ENCODE data around the gene PLA2R1. TPM values are rescaled to one million over a fixed set of nuclear protein-coding genes. Genes with fewer than 3 reads are reported as not detected.

PLA2R1 gene
- total RNA-seq, 1 experiment from 2014 or later, result 0.37 TPM

DNA sequence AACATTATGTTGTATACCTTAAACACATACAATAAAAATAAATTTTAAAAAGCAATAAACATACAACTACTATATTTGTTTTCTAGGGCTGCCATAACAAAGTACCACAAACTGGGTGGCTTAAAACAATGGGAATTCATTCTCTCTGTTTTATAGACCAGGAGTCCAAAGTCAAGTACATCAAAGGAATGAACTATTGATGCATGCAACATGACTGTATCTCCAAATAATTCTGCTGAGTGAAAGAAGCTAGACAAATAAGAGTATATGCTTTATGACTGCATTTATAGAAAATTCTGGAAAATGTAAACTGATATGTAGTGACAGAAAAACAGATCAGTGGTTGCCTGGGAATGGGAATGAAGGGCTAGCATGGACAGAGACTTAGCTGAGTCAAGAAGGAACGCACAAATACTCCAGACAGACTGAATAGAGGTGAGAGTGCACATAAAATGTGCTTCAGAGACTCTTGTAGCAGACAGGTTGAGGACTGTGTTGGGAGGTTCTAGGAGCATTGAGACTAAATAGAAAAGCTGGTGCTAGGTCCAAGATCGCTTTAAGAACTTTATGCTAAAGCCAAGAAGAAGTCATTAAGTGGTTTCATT lies 11.0 kb upstream of the PLA2R1 start:
- in situ Hi-C loops (cut with HindIII; ENCODE audit: low pct_unique_long_range_greater_than_20kb, low sequenced_read_pairs), result no loop called here
- no peak for DNase-seq (ENCODE audit: low read depth)

DNA sequence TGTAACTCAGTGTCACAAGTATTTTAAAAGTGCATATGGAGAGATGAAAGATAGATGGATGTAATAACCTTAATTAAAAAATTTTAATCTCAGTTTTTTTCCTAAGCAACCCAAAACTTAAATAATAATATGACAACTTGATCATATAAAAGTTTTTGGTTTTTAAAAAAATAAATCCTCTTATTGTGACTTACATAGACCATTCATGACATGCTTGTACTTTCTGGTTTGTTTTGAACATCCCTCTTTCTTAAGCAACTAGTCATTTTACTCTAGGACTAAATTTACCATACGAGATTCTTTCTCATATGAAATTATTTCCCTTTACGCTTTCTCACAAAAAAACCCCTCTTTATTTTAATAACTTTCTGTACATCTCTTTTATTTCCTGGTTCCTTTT lies 6.5 kb upstream of the PLA2R1 start:
- DNase-seq (ENCODE audit: low read depth), result no peak
- in situ Hi-C loops (cut with HindIII; ENCODE audit: low pct_unique_long_range_greater_than_20kb, low sequenced_read_pairs), result no loop called here

DNA sequence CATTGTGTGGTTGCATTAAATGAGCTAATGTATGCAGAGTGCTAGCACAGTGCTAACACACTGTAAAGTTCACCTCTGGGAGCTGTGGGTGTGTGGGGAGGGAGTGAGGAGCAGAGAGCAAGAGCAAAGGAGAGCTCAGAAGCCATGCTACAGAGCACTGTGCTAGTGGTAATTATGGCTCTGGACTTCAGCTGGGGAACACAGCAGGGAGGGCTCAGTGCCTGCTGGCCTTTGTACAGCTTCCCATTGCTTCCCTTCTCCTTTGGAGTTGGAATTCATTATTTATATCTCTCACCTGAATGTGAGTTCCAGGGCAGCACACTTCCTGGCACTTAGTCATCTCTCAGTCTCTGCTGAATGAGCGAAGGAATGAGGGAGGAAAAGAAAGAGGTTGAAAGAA lies 2.5 kb upstream of the PLA2R1 start:
- in situ Hi-C loops (cut with HindIII; ENCODE audit: low pct_unique_long_range_greater_than_20kb, low sequenced_read_pairs), result no loop called here
- DNase-seq (ENCODE audit: low read depth), result no peak

DNA sequence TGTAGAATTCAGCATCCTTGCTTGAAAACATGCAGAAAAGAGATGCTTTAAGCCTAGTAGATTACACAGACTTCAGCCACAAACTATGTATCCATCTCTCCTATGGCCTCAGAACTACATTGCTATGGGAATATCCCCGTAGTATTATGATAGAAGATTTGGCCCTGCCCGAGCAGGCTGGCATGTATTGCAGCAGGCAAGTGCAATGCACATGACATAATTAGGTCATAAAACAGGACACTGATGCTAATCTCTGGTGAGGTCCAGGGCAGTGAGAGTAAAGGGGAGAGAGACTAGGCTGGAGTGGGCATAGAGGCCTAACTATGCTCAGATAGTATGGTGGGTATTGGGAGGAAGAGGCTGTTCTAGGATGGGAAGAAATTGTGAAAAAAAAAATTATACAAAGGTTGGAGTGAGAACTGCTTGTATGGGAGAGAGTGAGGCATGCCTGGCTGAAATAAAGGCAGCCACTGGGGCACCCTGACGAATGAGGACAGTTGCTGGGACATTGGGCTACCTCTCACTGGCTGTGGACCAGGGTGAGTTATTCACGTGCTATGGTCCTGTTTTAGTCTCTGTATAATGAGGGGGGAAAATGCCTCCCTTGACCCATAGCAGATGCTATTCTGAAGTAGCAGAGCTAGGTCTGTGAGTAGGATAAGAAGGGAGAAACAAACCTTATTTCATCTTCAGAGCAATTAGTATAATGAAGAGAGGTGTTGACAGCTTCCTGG lies 1.6 kb upstream of the PLA2R1 start:
- no peak for DNase-seq (ENCODE audit: low read depth)
- in situ Hi-C loops (cut with HindIII; ENCODE audit: low pct_unique_long_range_greater_than_20kb, low sequenced_read_pairs), result no loop called here

DNA sequence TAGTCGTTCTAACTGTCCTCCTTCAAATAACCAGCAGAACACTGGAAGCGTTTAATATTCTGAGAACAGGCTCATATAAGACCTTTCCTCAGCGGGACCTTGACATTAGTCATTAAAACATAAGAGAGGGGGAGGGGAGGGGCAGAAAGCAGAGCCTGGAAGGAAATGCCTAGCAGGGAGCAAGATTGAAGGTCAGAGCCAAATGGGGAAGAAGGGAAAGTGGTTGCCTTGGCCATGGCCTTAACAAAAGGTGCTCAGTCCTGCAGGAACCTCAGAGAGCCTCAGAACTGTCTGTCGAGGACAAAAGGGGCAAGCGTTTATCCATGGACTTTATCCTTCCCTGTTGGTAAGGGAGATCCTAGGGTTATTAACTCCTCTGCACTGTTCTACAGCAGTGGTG lies 856 bp upstream of the PLA2R1 start:
- DNase-seq (ENCODE audit: low read depth), result no peak
- in situ Hi-C loops (cut with HindIII; ENCODE audit: low pct_unique_long_range_greater_than_20kb, low sequenced_read_pairs), result no loop called here

DNA sequence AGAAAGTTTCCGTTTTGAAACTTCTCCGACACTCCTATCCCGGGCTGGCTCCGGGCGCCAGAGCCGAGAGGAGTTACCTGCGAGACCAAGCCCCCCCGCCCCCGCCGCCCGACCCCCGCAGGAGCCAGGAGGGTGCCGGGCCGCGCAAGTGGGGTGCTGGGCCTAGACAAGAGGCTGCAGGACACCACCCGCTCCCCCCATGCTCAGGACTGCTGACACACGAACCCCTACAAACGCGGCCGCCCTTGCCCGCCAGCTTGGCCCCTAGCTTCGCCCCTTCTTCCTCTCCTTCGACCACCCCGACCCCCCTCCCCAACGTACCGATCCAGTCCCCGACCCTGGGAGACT lies 497 bp downstream of the PLA2R1 start:
- in situ Hi-C loops (cut with HindIII; ENCODE audit: low pct_unique_long_range_greater_than_20kb, low sequenced_read_pairs), result no loop called here
- DNase-seq (ENCODE audit: low read depth), result no peak

DNA sequence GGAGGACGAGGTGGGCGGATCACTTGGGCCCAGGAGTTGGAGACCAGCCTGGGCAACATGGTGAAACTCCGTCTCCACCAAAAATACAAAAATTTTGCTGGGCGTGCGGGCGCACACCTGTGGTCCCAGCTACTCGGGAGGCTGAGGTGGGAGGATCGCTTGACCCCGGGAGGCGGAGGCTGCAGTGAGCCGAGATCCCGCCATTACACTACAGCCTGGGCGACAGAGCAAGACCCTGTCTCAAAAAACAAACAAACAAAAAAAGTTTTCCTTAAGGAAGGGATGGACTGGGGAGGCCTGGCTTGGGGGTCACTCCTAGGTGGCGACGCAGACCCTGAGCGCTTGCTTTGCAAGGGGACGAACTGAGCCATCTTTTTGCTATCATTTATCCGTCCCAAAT lies 882 bp downstream of the PLA2R1 start:
- in situ Hi-C loops (cut with HindIII; ENCODE audit: low pct_unique_long_range_greater_than_20kb, low sequenced_read_pairs), result no loop called here
- DNase-seq (ENCODE audit: low read depth), result no peak

DNA sequence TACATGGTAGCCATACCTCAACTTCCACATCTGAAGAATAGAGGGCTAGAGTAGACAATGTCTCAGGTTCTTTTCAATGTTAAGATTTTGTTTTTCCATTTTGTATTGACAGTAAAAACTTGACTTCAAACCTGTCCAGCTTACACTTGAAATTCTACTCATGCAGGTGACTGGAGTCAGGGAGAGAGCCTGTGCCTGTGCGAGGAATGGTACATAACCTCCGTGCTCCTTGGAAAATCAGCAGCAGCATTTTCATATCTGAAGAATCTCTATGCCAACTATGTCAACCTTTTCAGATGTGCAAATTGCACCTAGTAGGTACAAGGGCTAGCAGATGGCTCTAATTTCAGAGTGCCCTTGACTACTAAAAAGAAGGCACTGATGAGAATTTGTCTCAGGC lies 2.1 kb downstream of the PLA2R1 start:
- no peak for DNase-seq (ENCODE audit: low read depth)
- in situ Hi-C loops (cut with HindIII; ENCODE audit: low pct_unique_long_range_greater_than_20kb, low sequenced_read_pairs), result no loop called here

DNA sequence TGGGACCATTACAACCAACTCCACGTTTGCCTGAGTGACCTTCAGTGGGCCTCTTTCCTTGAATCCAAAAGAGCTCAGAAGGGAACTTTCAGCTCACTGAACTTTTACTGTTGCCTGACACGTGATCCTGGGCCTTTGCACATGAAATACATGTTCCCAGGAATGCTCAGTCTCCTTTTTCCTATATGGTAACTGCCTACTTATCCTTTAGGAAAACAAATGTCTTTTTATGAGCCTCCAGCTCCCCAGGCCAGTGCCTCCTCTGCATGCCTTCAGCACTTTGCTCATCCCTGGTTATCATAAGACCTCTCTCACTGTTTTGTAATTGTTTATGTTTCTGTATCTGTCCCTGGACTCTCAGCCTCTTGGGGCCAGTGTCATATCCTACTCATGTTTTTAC lies 5.1 kb downstream of the PLA2R1 start:
- in situ Hi-C loops (cut with HindIII; ENCODE audit: low pct_unique_long_range_greater_than_20kb, low sequenced_read_pairs), result no loop called here
- DNase-seq (ENCODE audit: low read depth), result no peak

DNA sequence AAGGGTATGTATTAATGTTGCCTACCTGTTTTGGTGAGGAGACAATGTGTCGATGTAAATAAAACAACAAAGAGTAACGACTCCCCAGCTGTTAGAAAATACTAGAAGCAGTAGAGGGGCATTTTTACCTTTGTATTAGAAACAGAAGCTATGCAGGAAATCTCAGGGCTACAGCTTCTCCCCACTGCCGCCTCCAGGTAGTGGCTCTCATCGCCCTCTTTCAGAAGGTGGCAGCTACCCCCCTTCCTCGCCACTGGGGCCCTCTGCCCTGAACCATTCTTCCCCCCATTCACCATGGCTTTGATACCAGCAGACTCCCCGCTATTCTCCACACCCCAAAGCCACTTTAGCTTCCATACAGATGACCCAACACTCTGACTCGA lies 6.7 kb downstream of the PLA2R1 start:
- in situ Hi-C loops (cut with HindIII; ENCODE audit: low pct_unique_long_range_greater_than_20kb, low sequenced_read_pairs), result no loop called here
- DNase-seq (ENCODE audit: low read depth), result no peak

DNA sequence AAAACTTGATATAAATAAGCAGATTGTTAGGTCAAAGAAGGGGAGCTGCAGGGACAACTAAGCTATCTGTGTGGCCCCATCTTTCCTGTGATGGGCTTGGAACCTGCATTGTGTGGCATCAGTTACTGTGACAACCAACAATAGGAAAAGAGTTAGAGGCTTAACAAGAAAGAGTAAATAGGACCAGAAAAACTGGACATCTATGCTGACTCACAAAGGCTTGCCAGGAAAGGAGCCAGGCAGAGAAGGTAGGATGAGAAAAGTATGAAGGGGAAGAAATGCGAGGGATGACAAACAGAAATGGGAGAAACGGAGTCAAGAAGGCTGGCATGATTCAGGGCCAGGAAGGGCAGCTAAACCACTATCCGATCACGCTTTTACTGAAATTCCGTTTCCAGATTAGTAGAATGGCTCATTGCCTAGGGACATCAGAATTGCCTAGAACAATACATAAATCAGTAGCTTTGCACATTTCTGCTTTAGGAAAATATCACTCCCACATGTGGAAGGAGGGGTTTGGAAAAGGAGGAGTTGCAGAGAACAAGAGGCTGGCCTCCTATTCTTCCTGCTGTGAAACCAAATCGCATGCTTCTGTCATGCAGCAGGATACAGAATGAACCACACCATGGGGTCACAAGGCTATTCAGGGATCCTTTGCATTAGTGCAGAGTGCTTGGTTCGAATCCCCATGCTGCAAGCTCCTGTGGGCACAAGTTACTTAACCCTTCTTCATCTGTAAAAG lies 7.3 kb downstream of the PLA2R1 start:
- in situ Hi-C loops (cut with HindIII; ENCODE audit: low pct_unique_long_range_greater_than_20kb, low sequenced_read_pairs), result no loop called here
- no peak for DNase-seq (ENCODE audit: low read depth)

DNA sequence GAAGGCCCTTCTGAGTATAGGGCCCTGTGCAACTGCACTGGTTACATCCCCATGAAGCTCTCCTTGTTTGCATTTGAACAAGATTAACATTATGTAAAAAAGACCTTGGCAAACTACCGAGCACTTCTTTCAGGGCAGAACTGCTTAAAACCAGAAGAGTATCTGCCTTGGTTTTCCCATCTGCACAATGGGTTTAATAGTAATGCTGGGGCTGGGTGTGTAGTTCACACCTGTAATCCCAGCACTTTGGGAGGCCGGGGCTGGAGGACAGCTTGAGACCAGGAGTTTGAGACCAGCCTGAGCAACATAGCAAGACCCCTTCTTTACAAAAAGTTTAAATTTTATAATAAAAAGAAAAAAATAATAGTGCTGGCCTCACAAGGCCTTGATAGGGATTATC lies 8.5 kb downstream of the PLA2R1 start:
- no peak for DNase-seq (ENCODE audit: low read depth)
- in situ Hi-C loops (cut with HindIII; ENCODE audit: low pct_unique_long_range_greater_than_20kb, low sequenced_read_pairs), result no loop called here

DNA sequence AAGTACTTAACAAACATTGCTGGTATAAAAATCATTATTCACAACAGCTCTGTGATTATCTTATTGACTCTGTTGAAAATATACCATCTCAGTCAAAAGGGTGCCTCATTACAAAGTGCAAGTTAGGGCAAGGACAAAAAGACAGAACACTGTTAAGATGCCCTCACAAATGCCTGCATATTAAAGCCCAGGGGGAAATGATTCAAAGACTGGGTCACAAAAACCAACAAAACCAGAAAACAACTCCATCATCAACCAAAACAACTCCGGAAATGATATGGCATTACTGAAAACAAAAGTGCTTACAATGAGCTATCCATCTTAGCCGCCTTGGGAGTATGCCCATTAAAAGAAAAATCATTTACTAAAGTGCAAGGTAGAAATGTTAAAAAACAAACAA lies 9.9 kb downstream of the PLA2R1 start:
- no peak for DNase-seq (ENCODE audit: low read depth)
- in situ Hi-C loops (cut with HindIII; ENCODE audit: low pct_unique_long_range_greater_than_20kb, low sequenced_read_pairs), result no loop called here

DNA sequence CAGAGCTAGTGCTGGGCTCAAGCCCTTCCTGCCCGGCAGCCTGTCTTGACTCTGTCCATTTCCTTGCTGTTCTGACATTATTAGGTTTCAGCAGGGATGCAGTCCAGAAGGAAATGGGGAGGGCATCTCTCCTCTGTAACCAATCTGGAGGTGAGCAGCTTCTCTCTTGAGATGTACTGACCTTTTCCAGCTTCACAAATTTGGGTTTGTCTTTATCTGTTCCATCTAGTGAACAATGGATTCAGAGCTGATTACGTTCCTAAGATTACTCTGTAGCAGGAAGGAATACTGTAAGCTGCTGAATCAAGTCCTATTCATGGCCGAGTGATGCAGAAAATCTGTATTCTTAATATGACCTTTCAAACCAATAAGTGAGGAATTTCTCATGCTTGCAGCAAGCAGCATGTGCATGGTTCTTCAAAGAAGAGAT lies 11.0 kb downstream of the PLA2R1 start:
- no peak for DNase-seq (ENCODE audit: low read depth)
- in situ Hi-C loops (cut with HindIII; ENCODE audit: low pct_unique_long_range_greater_than_20kb, low sequenced_read_pairs), result no loop called here

DNA sequence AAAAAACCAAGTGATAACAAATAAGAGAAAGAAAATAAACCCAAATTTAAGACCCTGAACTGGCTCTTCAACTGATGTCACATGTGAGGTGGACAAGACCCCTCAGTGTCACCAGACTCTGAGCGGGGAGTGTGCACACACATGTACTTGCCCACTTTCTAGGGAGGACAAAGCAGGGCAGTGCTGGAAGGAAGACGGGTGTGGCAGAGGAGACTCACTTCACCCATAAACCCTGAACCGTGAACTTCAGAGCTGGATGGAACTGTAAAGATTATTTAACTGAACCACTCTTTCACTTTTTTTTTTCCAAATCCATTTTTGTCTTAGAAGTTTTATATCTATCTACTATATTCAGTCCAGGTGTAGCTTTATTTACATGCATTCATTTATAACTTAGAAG lies 12.3 kb downstream of the PLA2R1 start:
- in situ Hi-C loops (cut with HindIII; ENCODE audit: low pct_unique_long_range_greater_than_20kb, low sequenced_read_pairs), result no loop called here
- no peak for DNase-seq (ENCODE audit: low read depth)

DNA sequence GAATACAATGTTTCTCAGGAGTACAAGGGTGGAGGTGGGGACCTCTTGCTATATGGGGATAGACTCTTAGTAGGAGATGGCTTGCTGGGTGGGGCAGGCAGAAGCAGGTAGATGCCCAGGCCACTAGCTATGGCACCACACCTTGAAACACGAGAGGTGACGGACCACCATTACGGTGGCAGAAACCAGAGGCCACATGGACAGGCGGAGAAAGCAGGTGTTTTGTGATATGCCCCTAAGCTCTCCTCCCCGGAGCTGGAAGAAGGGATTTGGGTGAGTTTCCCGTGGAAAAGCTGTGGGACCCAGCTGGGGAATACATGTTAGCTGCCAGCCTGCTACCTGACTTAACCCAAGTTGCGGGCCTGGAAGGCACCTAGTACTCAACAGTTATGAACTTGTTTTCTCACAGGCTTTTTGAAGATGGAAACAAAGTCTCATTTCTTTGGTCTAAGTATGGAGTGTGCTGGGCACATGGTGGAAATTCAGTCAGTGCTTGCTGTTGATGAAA lies 16.7 kb downstream of the PLA2R1 start:
- no peak for DNase-seq (ENCODE audit: low read depth)
- in situ Hi-C loops (cut with HindIII; ENCODE audit: low pct_unique_long_range_greater_than_20kb, low sequenced_read_pairs), result no loop called here

DNA sequence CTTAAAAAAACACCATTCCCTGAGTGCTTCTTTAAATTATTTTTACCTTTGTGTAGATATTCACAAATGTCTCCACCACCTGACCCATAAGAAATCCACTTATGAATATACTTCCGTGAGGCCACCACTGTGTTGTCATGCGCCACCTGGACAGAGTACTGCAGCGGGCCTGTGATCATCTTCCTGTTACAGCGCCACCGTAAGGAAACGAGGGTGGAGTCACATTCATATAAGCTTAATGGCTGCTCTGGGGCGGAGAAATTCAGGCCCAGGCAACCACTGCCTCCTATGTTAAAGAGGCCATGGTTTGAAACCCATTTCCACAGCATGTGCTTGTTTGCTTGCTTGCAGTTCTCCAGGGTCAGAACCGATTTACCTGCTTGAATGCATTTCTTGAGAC lies 17.7 kb downstream of the PLA2R1 start:
- no peak for DNase-seq (ENCODE audit: low read depth)
- in situ Hi-C loops (cut with HindIII; ENCODE audit: low pct_unique_long_range_greater_than_20kb, low sequenced_read_pairs), result no loop called here

DNA sequence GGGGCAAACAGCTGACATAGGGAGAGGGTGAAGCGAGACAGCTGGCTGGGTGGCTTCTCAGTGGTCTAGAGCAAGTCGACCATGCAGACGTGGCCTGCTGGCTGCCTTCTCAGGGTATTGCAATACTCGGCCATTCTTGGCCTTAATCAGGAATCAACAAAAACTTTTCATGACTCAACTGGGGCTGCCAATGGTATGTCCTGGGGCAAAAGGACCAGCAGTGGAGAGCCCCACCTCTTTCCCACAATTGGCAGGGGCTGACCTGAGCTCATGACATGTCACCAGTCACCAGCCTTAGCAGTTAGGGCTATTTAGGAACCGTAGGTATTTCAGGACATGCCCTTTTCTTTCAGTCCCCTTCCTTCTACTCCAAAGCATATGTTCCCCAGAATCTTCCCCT lies 19.1 kb downstream of the PLA2R1 start:
- no peak for DNase-seq (ENCODE audit: low read depth)
- in situ Hi-C loops (cut with HindIII; ENCODE audit: low pct_unique_long_range_greater_than_20kb, low sequenced_read_pairs), result no loop called here

DNA sequence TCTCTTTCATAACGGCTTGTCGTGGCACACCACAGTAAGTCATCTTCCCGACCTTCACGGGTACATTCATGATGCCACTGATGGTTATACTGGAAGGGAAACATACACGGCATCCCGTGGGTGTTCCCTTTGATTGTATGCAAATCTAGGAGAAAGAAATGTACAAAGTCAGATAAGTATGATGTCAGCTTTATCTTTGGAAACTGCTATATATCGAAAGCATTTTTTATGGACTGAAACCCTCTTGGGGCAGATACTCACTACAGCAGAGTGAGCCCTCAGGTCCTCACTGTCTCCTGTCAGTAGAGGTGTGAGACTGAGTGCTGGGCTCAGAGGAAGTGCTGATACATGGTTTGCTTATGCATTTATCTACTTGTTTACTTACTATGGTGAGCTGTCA lies 20.4 kb downstream of the PLA2R1 start:
- DNase-seq (ENCODE audit: low read depth), result no peak
- in situ Hi-C loops (cut with HindIII; ENCODE audit: low pct_unique_long_range_greater_than_20kb, low sequenced_read_pairs), result no loop called here

DNA sequence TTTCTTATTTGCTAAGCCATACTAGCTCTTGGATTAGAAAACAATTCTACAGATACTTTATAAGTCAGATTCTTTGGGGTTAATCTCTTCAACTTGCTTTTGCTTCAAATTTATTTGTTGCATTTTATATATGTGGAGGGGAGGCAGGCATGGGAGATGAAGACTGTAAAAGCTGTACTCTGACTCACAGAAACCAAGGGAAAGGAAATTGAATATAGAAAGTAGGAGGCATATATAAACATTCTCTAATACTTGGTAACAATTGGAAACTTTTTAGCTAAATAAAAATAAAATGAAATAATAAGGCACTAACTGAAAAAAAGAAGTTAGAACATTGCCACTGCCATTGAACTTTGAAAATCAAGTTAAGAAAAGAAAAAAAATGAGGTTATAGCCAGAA lies 21.3 kb downstream of the PLA2R1 start:
- no peak for DNase-seq (ENCODE audit: low read depth)
- in situ Hi-C loops (cut with HindIII; ENCODE audit: low pct_unique_long_range_greater_than_20kb, low sequenced_read_pairs), result no loop called here

All from Caki2 (cell line).